Neural crest cell (in vitro differentiated cells): Measurements from ENCODE around the gene PSMD2. TPM values are rescaled to one million over a fixed set of nuclear protein-coding genes. Genes with fewer than 3 reads are reported as not detected.

Experiments used
- DNase-seq: peaks from one replicate; pipeline ENCODE4 v3.0.0; 2021; ENCODE audit warnings: low read depth, mixed read lengths, low spot score
- H3K27ac Mint-ChIP-seq: one replicate; pipeline ENCODE4 v1.8.0; 2021; ENCODE audit warnings: mild to moderate bottlenecking, mixed read lengths; ENCODE audit not compliant: unreplicated experiment
- H3K27me3 Mint-ChIP-seq: 2 replicates; pipeline ENCODE4 v1.8.0; 2021; ENCODE audit warnings: low read depth, mild to moderate bottlenecking, mixed read lengths
- H3K36me3 Mint-ChIP-seq: 2 replicates; pipeline ENCODE4 v1.8.0; 2021; ENCODE audit warnings: low read depth, mild to moderate bottlenecking, mixed read lengths
- H3K4me1 Mint-ChIP-seq: 2 replicates; pipeline ENCODE4 v1.8.0; 2021; ENCODE audit warnings: mixed read lengths
- H3K4me3 Mint-ChIP-seq: one replicate; pipeline ENCODE4 v1.8.0; 2021; ENCODE audit warnings: mild to moderate bottlenecking, mixed read lengths
- H3K9me3 Mint-ChIP-seq: 2 replicates; pipeline ENCODE4 v1.8.0; 2021; ENCODE audit warnings: mixed read lengths
- total RNA-seq: library from RNA; stranded (reverse); gene quantifications from 2 replicates; pipeline ENCODE4 v1.2.1, GENCODE V29; 2021
- TF ChIP-seq, protein P1 (sequence below): fragments of 200-600 bp; sonication (generic); conservative IDR thresholded peaks from 2 replicates; pipeline ENCODE4 v1.5.0; 2021; ENCODE audit warnings: antibody characterized with exemption, mild to moderate bottlenecking

The PSMD2 gene
- total RNA-seq, 1 donor from 2014 or later = 378 TPM

GRCh38 chr3:184257083-184257915 lies 41.7 kb upstream of the PSMD2 start:
- Mint-ChIP-seq H3K36me3 (no peaks in the 10 kb centered on the region), H3K27ac (no peak overlapping the region), H3K4me1 (peaks cover 15% of the 10 kb centered on the region), H3K4me3 (peak overlapping the region; percentile 29), H3K27me3 (peaks cover 58% of the 10 kb centered on the region), H3K9me3 (no peaks in the 10 kb centered on the region)
- TF ChIP-seq, protein P1, sequence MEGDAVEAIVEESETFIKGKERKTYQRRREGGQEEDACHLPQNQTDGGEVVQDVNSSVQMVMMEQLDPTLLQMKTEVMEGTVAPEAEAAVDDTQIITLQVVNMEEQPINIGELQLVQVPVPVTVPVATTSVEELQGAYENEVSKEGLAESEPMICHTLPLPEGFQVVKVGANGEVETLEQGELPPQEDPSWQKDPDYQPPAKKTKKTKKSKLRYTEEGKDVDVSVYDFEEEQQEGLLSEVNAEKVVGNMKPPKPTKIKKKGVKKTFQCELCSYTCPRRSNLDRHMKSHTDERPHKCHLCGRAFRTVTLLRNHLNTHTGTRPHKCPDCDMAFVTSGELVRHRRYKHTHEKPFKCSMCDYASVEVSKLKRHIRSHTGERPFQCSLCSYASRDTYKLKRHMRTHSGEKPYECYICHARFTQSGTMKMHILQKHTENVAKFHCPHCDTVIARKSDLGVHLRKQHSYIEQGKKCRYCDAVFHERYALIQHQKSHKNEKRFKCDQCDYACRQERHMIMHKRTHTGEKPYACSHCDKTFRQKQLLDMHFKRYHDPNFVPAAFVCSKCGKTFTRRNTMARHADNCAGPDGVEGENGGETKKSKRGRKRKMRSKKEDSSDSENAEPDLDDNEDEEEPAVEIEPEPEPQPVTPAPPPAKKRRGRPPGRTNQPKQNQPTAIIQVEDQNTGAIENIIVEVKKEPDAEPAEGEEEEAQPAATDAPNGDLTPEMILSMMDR = no peak
- DNase-seq = no peak

- no peak for DNase-seq
- Mint-ChIP-seq H3K9me3 (no peaks in the 10 kb centered on the region), H3K27me3 (peaks cover 71% of the 10 kb centered on the region), H3K4me3 (peak overlapping the region; percentile 82), H3K27ac (no peak overlapping the region), H3K4me1 (peaks cover 18% of the 10 kb centered on the region), H3K36me3 (no peaks in the 10 kb centered on the region)
- TF ChIP-seq, protein P1 = no peak
These were observed 40.1 kb upstream of the PSMD2 start for GRCh38 chr3:184258926-184259325.

GRCh38 chr3:184259396-184259877 lies 39.6 kb upstream of the PSMD2 start:
- Mint-ChIP-seq H3K27ac (no peak overlapping the region), H3K9me3 (no peaks in the 10 kb centered on the region), H3K27me3 (peaks cover 74% of the 10 kb centered on the region), H3K4me3 (peak overlapping the region; percentile 82), H3K4me1 (peaks cover 18% of the 10 kb centered on the region), H3K36me3 (no peaks in the 10 kb centered on the region)
- no peak for DNase-seq
- TF ChIP-seq, protein P1 = no peak

DNA sequence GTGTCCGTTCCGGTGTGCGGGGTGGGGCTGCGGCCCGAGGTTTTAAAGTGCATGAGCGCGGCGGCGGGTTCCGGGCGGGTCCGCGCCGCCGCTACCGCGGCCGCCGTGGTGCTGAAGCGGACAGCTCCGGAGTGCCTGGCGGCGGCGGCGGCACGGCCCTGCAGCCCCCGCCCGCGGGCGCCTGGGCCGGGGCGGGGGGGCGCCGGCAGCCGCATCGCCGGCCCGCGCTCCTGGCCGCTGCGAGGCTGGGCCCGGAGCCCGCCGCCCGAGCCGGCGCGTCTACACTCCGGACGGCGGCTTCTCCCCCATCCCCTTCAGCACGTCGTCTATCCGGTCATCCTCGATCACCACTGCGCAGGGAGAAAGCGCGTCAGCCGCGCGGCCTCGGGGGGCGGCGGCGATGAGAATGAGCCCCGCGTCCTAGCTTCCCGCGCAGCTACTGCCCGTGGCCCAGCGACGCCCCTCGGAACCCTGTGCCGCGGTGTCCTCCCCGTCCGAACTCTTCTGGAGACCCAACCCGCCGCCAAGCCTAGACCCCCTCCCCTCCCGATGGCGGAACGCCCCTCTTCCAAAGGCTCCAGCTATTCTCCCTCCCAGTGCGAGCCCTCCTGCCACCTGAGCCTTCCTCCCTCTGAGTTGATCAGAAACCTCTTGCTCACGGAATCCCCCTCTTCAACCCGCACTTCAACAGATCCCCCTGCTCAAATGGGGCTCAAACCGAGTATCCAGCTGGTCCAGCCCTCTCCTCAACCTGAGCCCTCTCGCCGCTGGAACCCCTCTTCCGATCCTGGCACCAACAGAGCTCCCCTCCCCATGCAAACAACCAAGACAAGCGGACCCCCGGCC lies 38.9 kb upstream of the PSMD2 start:
- Mint-ChIP-seq H3K4me1 (peaks cover 18% of the 10 kb centered on the region), H3K9me3 (no peaks in the 10 kb centered on the region), H3K27me3 (peaks cover 77% of the 10 kb centered on the region), H3K27ac (peak overlapping the region; percentile 19), H3K4me3 (peak overlapping the region; percentile 90), H3K36me3 (no peaks in the 10 kb centered on the region)
- DNase-seq = peak; percentile 45
- TF ChIP-seq, protein P1 = no peak

GRCh38 chr3:184260724-184261269 lies 38.2 kb upstream of the PSMD2 start:
- Mint-ChIP-seq H3K9me3 (no peaks in the 10 kb centered on the region), H3K27me3 (peaks cover 77% of the 10 kb centered on the region), H3K4me3 (peak overlapping the region; percentile 90), H3K27ac (no peak overlapping the region), H3K4me1 (peaks cover 18% of the 10 kb centered on the region), H3K36me3 (no peaks in the 10 kb centered on the region)
- DNase-seq = no peak
- TF ChIP-seq, protein P1 = no peak
